WTC11 (cell line): ENCODE results near the gene CHRNG. TPM values are rescaled to one million over a fixed set of nuclear protein-coding genes. Genes with fewer than 3 reads are reported as not detected.

ENCODE experiments used
- AFF4 ChIP-seq: sonication (generic); formaldehyde crosslinking; IDR thresholded peaks from 2 replicates; pipeline ENCODE4 v1.8.1; 2023; ENCODE audit warnings: mild to moderate bottlenecking, missing genetic modification reagents, borderline replicate concordance
- CBFB ChIP-seq: sonication (generic); formaldehyde crosslinking; IDR thresholded peaks from 2 replicates; pipeline ENCODE4 v1.8.1; 2022; ENCODE audit warnings: mild to moderate bottlenecking, low read depth, missing genetic modification reagents
- E2F1 ChIP-seq: sonication (generic); formaldehyde crosslinking; IDR thresholded peaks from 2 replicates; pipeline ENCODE4 v1.8.0; 2022; ENCODE audit warnings: mild to moderate bottlenecking, missing genetic modification reagents
- GRHL2 ChIP-seq: fragments of 250-450 bp; sonication (Bioruptor Pico); IDR thresholded peaks from 2 replicates; pipeline ENCODE4 v1.8.0; 2022; ENCODE audit warnings: mild to moderate bottlenecking, moderate library complexity; ENCODE audit not compliant: insufficient replicate concordance, severe bottlenecking
- MYBL2 ChIP-seq: sonication (generic); formaldehyde crosslinking; IDR thresholded peaks from 2 replicates; pipeline ENCODE4 v1.8.1; 2023; ENCODE audit warnings: mild to moderate bottlenecking, moderate library complexity, missing genetic modification reagents
- NFE2L1 ChIP-seq: sonication (generic); formaldehyde crosslinking; IDR thresholded peaks from 2 replicates; pipeline ENCODE4 v1.8.1; 2023; ENCODE audit warnings: missing genetic modification reagents
- PRDM15 ChIP-seq: sonication (generic); formaldehyde crosslinking; IDR thresholded peaks from 2 replicates; pipeline ENCODE4 v1.8.0; 2022; ENCODE audit warnings: missing genetic modification reagents
- PRRX2 ChIP-seq: fragments of 250-450 bp; sonication (Bioruptor Pico); IDR thresholded peaks from 2 replicates; pipeline ENCODE4 v1.8.0; 2021; ENCODE audit warnings: mild to moderate bottlenecking
- RORB ChIP-seq: fragments of 250-450 bp; sonication (Bioruptor Pico); IDR thresholded peaks from 2 replicates; pipeline ENCODE4 v1.9.0; 2021; ENCODE audit warnings: mild to moderate bottlenecking
- SMAD4 ChIP-seq: sonication (generic); formaldehyde crosslinking; IDR thresholded peaks from 2 replicates; pipeline ENCODE4 v1.8.0; 2022; ENCODE audit warnings: mild to moderate bottlenecking, missing genetic modification reagents
- total RNA-seq: library from RNA; stranded (reverse); gene quantifications from 3 replicates; pipeline ENCODE4 v1.2.3, GENCODE V29; 2021
- TF ChIP-seq, protein P1 (sequence below): sonication (generic); formaldehyde crosslinking; IDR thresholded peaks from 2 replicates; pipeline ENCODE4 v1.8.1; 2022; ENCODE audit warnings: low read depth, missing genetic modification reagents, borderline replicate concordance
- TF ChIP-seq, protein P2 (sequence below): sonication (generic); formaldehyde crosslinking; conservative IDR thresholded peaks from 2 replicates; pipeline ENCODE4 v1.8.1; 2023; ENCODE audit warnings: mild to moderate bottlenecking, low read depth, missing genetic modification reagents, moderate library complexity
- TF ChIP-seq, protein P3 (sequence below): sonication (generic); formaldehyde crosslinking; conservative IDR thresholded peaks from 2 replicates; pipeline ENCODE4 v1.8.1; 2022; ENCODE audit warnings: mild to moderate bottlenecking, missing genetic modification reagents
- TF ChIP-seq, protein P4 (sequence below): fragments of 200-600 bp; IDR thresholded peaks from 2 replicates; pipeline ENCODE4 v1.8.0; 2022; ENCODE audit warnings: antibody characterized with exemption
- TF ChIP-seq, protein P5 (sequence below): sonication (generic); formaldehyde crosslinking; IDR thresholded peaks from 2 replicates; pipeline ENCODE4 v1.8.1; 2023; ENCODE audit warnings: mild to moderate bottlenecking, missing genetic modification reagents, moderate library complexity
- TF ChIP-seq, protein P6 (sequence below): fragments of 250-450 bp; sonication (Bioruptor Pico); conservative IDR thresholded peaks from 2 replicates; pipeline ENCODE4 v1.9.0; 2021; ENCODE audit warnings: mild to moderate bottlenecking

Gene CHRNG
- total RNA-seq, 1 experiment from 2014 or later: 0.20 TPM

DNA sequence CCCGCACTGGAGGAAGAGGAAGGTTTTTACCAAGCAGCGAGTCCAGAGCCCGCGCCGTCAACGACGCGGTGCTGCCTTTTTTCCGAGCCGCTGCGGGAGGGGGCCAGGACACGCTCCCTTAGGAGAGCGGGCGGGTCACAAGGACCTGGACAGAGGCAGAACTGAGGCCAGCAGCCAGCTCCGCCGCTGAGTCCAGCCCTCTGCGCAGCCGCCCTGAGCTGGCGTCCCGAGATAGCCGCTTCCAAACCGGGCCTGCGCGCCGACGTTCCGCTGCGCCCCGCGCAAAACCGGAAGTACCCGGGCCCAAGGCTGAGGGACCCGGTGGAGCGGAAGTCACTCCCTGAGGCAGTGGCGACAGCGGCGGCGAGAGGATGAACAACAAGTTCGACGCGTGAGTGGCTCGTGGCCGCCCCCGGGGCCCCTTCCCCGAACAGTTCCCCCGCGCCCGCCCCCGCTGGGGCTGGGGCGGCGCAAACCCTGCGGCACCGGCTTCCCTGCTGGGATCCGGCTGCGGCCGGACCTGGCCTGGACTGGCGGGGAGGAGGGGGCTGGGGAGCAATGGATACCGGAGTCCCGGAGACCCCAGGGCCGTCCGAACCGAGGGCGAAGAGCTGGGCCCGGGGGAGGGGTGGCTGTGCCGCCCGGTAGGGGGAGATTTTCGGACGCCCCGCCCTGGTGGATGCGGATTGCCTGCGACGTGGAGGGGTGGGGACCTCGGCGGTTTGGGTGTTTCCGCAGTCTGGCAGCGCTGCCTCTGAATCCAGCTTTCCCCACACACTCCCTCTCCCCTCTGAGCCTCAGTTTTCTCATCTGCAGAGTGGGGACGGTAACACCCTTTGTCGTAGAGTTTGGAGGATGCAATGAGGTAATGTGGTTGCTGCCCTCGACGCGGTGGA is 11.1 kb downstream of the CHRNG start, which contains the start of the genes EIF4E2 and TIGD1 (continued):
- TF ChIP-seq, protein P1, sequence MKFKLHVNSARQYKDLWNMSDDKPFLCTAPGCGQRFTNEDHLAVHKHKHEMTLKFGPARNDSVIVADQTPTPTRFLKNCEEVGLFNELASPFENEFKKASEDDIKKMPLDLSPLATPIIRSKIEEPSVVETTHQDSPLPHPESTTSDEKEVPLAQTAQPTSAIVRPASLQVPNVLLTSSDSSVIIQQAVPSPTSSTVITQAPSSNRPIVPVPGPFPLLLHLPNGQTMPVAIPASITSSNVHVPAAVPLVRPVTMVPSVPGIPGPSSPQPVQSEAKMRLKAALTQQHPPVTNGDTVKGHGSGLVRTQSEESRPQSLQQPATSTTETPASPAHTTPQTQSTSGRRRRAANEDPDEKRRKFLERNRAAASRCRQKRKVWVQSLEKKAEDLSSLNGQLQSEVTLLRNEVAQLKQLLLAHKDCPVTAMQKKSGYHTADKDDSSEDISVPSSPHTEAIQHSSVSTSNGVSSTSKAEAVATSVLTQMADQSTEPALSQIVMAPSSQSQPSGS (CRISPR knock-in tag): no peak
- TF ChIP-seq E2F1 (CRISPR knock-in tag): peak; percentile 87; the same call in 1 of the 2 replicates
- TF ChIP-seq RORB (CRISPR knock-in tag): no peak
- TF ChIP-seq PRRX2 (CRISPR knock-in tag): no peak
- no peak for TF ChIP-seq CBFB (CRISPR knock-in tag)
- no peak for TF ChIP-seq PRDM15 (CRISPR knock-in tag)
- TF ChIP-seq NFE2L1 (CRISPR knock-in tag): no peak; the same call in 1 of the 2 replicates
- TF ChIP-seq, protein P2, sequence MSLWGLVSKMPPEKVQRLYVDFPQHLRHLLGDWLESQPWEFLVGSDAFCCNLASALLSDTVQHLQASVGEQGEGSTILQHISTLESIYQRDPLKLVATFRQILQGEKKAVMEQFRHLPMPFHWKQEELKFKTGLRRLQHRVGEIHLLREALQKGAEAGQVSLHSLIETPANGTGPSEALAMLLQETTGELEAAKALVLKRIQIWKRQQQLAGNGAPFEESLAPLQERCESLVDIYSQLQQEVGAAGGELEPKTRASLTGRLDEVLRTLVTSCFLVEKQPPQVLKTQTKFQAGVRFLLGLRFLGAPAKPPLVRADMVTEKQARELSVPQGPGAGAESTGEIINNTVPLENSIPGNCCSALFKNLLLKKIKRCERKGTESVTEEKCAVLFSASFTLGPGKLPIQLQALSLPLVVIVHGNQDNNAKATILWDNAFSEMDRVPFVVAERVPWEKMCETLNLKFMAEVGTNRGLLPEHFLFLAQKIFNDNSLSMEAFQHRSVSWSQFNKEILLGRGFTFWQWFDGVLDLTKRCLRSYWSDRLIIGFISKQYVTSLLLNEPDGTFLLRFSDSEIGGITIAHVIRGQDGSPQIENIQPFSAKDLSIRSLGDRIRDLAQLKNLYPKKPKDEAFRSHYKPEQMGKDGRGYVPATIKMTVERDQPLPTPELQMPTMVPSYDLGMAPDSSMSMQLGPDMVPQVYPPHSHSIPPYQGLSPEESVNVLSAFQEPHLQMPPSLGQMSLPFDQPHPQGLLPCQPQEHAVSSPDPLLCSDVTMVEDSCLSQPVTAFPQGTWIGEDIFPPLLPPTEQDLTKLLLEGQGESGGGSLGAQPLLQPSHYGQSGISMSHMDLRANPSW: no peak
- TF ChIP-seq, protein P3, sequence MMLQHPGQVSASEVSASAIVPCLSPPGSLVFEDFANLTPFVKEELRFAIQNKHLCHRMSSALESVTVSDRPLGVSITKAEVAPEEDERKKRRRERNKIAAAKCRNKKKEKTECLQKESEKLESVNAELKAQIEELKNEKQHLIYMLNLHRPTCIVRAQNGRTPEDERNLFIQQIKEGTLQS (CRISPR knock-in tag): no peak
- TF ChIP-seq GRHL2 (CRISPR knock-in tag): no peak
- TF ChIP-seq, protein P4, sequence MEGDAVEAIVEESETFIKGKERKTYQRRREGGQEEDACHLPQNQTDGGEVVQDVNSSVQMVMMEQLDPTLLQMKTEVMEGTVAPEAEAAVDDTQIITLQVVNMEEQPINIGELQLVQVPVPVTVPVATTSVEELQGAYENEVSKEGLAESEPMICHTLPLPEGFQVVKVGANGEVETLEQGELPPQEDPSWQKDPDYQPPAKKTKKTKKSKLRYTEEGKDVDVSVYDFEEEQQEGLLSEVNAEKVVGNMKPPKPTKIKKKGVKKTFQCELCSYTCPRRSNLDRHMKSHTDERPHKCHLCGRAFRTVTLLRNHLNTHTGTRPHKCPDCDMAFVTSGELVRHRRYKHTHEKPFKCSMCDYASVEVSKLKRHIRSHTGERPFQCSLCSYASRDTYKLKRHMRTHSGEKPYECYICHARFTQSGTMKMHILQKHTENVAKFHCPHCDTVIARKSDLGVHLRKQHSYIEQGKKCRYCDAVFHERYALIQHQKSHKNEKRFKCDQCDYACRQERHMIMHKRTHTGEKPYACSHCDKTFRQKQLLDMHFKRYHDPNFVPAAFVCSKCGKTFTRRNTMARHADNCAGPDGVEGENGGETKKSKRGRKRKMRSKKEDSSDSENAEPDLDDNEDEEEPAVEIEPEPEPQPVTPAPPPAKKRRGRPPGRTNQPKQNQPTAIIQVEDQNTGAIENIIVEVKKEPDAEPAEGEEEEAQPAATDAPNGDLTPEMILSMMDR: no peak
- TF ChIP-seq, protein P5, sequence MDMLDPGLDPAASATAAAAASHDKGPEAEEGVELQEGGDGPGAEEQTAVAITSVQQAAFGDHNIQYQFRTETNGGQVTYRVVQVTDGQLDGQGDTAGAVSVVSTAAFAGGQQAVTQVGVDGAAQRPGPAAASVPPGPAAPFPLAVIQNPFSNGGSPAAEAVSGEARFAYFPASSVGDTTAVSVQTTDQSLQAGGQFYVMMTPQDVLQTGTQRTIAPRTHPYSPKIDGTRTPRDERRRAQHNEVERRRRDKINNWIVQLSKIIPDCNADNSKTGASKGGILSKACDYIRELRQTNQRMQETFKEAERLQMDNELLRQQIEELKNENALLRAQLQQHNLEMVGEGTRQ (CRISPR knock-in tag): peak; percentile 51; the same call in 1 of the 2 replicates
- peak; percentile 62; the same call in 1 of the 2 replicates for TF ChIP-seq MYBL2
- TF ChIP-seq AFF4 (CRISPR knock-in tag): no peak; the same call in 1 of the 2 replicates
- TF ChIP-seq, protein P6, sequence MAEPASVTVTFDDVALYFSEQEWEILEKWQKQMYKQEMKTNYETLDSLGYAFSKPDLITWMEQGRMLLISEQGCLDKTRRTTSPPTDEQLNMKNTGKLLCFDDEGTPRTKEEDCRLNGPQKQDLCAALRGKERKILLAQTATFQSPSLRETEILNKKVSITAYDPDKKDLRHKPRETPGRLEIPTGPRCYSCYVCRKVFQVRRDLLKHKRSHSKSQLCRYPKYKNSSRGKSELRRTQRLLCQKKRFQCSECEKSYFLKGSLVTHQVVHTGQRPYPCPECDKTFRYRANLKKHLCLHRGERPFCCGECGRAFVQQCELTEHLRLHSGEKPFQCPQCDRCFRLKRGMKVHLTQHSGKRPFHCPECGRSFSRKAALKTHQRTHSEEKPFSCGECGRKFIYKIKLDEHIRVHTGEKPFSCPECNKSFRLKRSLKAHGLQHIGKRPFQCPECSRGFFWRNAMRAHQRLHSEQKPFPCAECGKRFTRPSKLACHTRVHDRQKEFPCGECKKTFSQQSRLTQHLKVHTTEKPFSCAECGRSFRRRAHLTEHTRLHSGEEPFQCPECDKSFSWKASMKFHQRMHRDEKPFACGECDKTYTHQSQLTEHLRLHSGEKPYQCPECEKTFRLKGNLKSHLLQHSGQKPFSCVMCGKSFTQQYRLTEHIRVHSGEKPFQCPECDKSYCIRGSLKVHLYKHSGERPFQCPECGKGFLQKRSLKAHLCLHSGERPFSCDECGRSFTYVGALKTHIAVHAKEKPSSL: no peak
- TF ChIP-seq SMAD4: no peak; the same call in 1 of the 2 replicates
